HG02588 (cell line): ENCODE results near the gene RASSF5.

Experiments
- ATAC-seq: cut with Tn5 transposase; IDR thresholded peaks from one replicate; pipeline ENCODE4 v1.9.1; 2021; ENCODE audit warnings: mild to moderate bottlenecking, moderate library complexity; ENCODE audit not compliant: unreplicated experiment

Gene RASSF5

DNA sequence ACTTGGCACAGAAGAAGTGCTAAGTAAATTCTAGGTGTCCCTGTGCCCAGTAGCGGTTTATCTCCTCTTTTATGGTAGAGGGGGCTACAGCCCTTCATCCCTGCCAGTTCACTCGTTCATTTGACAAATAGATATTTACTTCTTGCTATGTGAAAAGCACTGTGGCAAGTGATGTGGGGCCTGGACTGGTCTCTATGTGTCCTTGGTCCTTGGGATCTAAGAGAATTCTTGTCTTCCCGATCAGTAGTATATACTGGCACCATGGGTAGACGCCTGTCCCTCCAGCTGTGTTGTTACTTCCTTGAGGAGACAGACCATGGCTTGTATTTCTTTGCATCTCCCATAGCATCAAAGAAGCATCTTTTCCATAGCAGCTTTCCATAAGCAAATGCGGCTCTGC lies 75.2 kb downstream of the RASSF5 start:
- no peak for ATAC-seq

GRCh38 chr1:206582971-206583706 lies 75.8 kb downstream of the RASSF5 start:
- ATAC-seq: no peak

- no peak for ATAC-seq
These were observed 76.6 kb downstream of the RASSF5 start for GRCh38 chr1:206583707-206584648.

- no peak for ATAC-seq
These were observed 77.4 kb downstream of the RASSF5 start for GRCh38 chr1:206584683-206585082.

DNA sequence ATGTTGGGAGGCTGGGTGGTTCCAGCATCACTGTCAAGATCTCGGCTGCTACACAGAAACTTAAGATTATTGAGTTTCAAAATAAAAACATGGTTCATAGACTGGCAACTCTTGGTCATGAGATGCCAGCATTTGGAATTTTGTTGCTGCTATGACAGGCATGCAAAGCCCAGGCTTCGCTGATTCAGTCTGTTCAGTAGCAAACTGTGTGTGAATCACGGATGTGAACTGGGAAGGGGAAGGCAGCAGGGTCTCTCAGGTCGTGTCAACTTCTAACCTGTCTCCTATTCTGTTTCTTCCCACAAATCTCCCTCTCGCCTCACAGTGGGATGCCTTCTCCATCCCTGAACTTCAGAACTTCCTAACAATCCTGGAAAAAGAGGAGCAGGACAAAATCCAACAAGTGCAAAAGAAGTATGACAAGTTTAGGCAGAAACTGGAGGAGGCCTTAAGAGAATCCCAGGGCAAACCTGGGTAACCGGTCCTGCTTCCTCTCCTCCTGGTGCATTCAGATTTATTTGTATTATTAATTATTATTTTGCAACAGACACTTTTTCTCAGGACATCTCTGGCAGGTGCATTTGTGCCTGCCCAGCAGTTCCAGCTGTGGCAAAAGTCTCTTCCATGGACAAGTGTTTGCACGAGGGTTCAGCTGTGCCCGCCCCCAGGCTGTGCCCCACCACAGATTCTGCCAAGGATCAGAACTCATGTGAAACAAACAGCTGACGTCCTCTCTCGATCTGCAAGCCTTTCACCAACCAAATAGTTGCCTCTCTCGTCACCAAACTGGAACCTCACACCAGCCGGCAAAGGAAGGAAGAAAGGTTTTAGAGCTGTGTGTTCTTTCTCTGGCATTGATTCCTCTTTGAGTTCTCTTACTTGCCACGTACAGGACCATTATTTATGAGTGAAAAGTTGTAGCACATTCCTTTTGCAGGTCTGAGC lies 79.4 kb downstream of the RASSF5 start:
- no peak for ATAC-seq

DNA sequence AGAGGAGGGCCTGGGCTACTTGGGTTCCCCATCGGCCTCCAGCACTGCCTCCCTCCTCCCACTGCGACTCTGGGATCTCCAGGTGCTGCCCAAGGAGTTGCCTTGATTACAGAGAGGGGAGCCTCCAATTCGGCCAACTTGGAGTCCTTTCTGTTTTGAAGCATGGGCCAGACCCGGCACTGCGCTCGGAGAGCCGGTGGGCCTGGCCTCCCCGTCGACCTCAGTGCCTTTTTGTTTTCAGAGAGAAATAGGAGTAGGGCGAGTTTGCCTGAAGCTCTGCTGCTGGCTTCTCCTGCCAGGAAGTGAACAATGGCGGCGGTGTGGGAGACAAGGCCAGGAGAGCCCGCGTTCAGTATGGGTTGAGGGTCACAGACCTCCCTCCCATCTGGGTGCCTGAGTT lies 80.6 kb downstream of the RASSF5 start:
- no peak for ATAC-seq

GRCh38 chr1:206588492-206588891 lies 81.2 kb downstream of the RASSF5 start:
- ATAC-seq: no peak

GRCh38 chr1:206589206-206589605 lies 81.9 kb downstream of the RASSF5 start:
- ATAC-seq: no peak

- peak; percentile 64 for ATAC-seq
These were observed 82.9 kb downstream of the RASSF5 start for GRCh38 chr1:206590025-206590758.

GRCh38 chr1:206591226-206591625 lies 83.9 kb downstream of the RASSF5 start:
- ATAC-seq: no peak

- no peak for ATAC-seq
These were observed 84.4 kb downstream of the RASSF5 start for GRCh38 chr1:206591696-206592095.

DNA sequence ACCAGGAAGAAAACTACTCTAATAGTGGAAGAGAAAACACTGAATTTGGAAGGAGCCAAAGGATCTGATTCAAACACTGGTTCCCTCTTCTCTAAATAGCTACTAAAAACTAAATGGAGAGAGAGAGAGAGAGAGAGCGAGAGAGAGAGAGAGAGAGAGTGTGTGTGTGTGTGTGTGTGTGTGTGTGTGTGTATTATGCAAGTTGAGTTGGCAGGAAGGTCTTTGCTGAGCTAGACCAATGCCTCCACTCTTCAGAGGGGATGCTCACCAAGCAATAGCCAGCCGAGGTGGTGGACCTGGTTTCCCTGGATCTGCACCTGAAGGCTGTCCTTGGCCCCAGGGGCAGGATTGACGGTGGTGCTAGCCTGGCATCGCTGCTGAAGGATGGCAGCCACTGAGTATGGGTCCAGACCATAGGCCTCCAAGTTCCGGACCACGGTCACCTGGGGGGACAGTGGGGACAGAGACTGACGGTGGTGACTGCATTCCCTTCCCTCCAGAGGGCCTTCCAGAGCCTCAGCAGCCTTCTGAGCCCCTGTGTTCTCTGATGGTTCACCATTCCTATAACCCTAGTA lies 86.1 kb downstream of the RASSF5 start:
- no peak for ATAC-seq

DNA sequence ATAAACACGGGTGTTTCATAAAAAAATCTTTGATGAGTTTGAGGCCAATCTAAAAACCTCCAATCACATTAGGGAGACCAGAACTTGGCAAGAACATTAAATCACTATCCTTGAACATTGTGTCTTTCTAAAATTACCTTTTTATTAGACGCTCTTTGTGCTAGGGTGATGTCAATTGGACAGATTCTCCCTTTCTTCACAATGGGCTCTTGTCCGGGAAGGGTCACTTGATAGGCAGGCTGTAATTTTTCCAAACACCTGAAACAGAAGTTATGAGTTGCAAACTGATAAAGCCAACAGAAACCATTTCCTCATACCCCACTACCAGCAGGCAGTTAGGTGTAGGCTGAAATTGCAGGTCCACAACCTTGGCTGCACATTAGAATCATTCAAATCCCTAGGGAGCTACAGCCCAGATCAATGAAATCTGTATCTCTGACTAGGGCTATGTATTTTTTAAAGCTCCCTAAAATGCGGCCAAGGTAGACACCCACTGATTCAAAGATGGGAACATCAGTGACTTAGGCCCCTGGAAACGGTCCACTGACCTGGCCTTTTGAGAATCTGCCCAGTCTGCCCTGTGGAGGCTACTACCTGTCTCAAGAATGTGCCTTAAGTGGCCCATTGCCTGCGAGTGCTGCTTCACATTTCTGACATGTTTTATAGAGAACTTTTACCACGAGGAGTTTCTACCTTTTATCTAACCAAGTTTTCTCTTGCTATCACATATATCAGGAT lies 88.4 kb downstream of the RASSF5 start:
- ATAC-seq: no peak

DNA sequence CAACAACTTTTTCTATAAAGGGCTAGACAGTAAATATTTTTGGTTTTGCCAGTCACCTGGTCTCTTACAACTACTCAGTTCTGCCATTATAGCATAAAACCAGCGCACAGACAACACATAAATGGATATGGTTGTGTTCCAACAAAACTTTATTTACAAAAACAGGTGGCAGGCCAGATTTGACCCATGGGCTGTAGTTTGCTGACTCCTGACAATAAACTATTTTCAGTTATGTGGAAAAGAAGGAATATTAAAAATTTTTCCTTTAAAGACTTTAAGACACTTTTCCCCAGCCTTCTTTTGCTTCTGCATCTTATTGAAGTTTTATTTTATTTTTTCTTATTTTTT lies 89.0 kb downstream of the RASSF5 start:
- ATAC-seq: no peak

GRCh38 chr1:206600527-206600926 lies 93.2 kb downstream of the RASSF5 start:
- ATAC-seq: no peak

DNA sequence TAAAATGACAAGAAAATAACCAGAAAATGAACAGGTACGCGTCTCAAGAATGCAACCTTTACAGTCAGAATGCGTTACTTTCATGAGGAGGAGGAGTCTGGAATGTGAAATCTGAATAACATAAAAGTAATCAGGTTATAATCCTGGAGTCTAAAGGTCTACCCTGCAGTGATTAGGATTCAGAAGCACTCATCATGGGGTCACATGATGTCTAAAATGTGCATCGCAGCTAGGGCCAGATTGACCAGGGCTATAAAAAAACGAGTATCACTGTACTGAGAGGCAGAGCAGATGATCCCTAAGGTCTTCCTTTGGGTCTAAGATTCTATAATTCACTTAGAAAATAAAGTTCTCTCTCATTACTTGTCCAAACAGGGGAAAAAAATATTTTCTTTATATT lies 97.5 kb downstream of the RASSF5 start:
- ATAC-seq: no peak

DNA sequence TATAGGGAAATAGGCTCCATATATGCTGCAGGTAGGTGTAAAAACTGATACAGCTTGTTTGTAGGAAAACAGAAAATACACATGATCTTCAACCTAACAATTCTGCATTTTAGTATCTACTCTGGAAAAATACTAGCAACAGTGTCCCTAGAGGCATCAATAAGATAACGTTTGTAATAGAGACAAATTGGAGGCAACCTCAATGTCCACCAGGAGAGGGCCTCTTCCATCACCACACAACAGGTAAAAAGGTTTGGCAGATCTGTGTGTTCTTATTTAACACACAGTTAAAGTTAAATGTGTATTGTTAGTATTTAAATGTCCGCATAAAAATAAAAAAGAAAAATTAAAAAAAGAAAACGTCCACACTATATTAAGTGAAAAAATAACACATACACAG lies 99.5 kb downstream of the RASSF5 start:
- ATAC-seq: no peak

DNA sequence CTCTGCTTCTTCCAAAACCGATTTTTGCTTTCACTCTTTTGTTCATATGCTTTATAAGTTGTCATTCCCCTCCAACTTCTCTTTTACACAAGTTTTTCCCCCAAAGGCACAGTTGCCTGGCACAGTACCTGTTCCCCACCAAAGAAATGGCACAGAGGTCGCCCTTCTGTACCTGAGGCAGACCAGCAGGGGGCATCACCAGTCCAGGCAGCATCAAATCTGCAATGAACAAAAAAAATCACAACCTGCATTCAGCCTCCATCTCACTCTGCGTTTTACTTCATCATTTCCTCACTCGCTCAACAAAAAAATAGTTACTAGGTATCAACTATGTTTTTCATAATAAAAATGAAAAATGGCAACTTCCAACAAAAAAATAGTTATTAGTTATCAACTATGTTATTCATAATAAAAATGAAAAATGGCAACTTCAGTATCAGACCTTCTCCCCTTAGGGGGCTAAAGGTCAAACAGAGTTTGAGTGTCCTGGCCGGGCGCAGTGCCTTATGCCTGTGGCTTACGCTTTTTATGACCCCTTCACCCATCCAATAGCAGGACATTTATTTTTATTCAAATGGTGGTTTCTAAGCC lies 100.9 kb downstream of the RASSF5 start:
- ATAC-seq: no peak
